GM19463 (cell line): ENCODE measurements around the gene DOCK9.

Experiments
- ATAC-seq: cut with Tn5 transposase; IDR thresholded peaks from one replicate; pipeline ENCODE4 v1.9.1; 2021; ENCODE audit warnings: mild to moderate bottlenecking, moderate library complexity; ENCODE audit not compliant: unreplicated experiment

The DOCK9 gene

GRCh38 chr13:98954313-98954712 is 23.6 kb downstream of the DOCK9 start:
- no peak for ATAC-seq

GRCh38 chr13:98951266-98951665 is 26.6 kb downstream of the DOCK9 start:
- ATAC-seq = no peak

- ATAC-seq = no peak
Measured at GRCh38 chr13:98950705-98951104, 27.2 kb downstream of the DOCK9 start.

- ATAC-seq = no peak
Measured at GRCh38 chr13:98947925-98948324, 29.9 kb downstream of the DOCK9 start.

- no peak for ATAC-seq
Measured at GRCh38 chr13:98945863-98946605, 31.8 kb downstream of the DOCK9 start.

DNA sequence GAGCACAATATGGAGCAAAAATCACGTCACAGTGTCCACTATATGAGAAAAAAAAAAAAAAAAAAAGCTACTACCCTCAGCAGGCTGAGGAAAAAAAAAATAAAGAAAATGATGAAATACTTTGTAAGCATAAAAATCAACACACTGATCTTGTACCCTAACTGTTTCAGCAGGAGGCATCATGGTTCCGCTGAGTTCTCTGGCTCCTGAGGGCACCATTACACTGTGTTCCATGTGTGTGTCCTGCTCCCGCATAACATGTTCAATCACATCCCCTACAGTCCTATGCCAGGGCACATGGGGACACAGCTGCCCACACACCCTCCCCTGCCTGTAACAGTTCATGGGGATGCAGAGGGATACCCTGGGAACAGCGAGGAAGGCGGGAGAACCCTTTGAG is 33.5 kb downstream of the DOCK9 start:
- no peak for ATAC-seq

DNA sequence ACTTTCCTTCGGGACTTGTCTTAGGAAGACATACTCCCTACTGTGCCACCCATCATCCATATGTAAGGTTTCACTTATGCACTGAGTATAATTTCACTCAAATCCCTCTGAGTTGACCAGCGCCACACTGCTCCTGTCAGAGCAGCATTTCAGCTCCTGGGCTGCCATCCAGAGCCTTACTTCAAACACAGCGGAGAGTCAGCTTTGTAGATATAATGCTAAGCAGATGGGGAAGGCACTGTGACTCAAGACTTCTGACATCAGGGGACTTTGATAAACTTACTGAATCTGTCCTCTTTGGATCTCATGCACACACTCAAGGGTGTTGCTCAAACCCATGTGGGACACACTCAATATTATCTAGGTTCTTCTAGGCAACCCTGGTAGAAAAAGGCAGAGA is 34.9 kb downstream of the DOCK9 start:
- ATAC-seq = no peak

DNA sequence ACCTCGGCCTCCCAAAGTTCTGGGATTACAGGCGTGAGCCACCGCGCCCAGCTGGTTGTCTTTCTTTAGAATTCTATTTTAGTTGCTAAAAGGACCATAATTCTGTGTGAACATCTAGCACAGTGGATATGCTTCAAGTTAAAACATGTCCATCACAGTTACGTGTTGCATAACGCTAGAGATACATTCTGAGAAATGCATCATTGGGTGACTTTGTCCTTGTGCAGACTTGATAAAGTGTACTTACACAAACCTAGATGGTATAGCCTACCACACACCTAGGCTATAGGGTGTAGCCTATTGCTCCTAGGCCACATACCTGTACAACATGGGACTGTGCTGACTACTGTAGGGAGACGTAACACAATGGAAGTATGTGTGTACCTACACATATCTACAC is 35.4 kb downstream of the DOCK9 start:
- ATAC-seq = no peak

DNA sequence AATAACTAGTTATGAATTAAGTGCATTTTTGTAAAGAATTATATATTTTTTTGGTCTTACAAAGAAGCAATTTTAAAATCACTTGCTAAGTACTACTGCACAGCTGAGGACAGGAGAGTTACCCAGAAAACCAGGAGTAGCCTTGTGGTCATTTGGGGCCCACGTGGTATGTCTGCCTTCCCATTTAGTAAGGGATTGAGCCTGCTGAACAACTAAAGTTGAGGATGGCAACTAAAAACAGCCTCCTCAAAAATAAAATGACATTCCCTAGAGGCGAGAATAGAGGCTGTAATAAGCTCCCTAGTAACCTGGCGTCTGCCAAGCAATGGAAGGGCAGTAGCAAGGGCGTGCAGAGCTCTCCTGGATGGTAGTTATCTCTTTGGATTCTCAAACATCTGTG is 36.3 kb downstream of the DOCK9 start:
- no peak for ATAC-seq

GRCh38 chr13:98941126-98941525 is 36.7 kb downstream of the DOCK9 start:
- ATAC-seq = no peak

DNA sequence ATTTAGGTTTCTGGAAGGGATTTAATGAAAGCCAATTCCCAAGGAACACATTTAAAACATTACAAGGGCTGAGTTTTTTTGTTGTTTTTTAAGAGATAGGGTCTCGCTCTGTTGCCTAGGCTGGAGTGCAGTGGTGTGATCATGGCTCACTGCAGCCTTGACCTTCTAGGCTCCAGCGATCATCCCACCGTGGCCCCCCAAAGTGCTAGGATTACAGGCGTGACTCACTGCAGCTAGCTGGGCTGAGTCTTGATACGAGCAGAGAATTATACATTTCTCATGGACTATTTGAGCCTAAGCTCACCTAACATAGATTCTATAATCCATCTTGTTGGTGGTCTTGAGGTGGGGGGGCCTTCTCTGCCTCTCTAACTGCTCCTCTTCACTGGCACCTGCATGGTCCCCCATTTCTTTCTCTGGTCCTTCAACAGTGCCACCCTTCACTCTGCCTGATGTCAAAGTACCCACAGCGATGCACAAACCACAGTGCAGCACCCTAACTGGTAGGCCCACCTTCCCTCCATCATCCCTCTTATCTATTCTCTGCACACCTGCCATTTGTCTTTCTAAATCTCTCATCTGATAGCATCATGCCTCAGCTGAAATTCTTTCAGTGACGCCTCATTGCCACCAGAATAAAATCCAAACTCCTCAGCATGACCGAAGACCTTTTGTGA is 37.4 kb downstream of the DOCK9 start:
- ATAC-seq = no peak

- no peak for ATAC-seq
Measured at GRCh38 chr13:98939660-98940191, 38.1 kb downstream of the DOCK9 start.

- ATAC-seq = no peak
Measured at GRCh38 chr13:98938801-98939200, 39.1 kb downstream of the DOCK9 start.

- no peak for ATAC-seq
Measured at GRCh38 chr13:98937911-98938381, 39.9 kb downstream of the DOCK9 start.

GRCh38 chr13:98934243-98934642 is 43.6 kb downstream of the DOCK9 start:
- ATAC-seq = no peak

DNA sequence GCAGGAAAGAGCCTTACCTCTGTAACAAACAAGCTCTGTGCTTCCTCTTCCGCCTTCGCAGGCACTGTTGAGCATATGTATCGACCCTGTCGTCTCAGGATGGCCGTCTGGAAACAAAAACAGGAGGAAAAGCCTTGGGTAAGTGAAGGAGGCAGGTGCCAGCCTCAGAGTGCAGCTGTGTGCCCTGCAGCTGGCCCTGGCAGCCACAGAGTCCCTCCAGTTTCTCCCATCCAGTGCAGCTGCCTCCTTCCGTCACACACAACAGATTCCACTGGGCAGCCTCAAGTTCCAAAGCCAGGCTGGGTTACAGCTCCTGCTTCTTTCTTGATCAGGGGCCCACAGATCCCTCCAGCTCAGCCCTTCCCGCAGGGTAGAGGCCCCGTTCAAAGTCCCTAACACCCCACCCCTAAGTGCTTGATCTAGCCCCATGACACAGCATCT is 47.7 kb downstream of the DOCK9 start:
- no peak for ATAC-seq

- no peak for ATAC-seq
Measured at GRCh38 chr13:98927951-98928927, 49.6 kb downstream of the DOCK9 start.

DNA sequence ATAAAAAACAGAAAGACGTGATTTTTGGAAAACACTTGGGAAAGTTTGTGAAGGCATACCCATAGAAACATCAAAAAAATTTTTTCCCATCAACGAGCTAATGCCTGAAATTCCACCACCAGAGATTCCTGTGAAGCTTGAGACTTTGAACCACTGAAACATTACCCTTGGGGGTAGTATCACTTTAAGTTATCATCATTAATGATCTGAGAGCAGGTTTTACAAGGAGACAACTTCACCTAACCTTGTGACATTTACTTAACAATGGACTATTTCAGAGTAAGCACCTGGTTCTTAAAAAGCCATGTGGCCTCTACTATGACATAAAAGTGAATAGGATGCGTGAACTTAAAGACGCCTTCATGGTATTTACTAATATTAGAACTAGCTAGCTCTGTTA is 51.9 kb downstream of the DOCK9 start:
- ATAC-seq = no peak

- ATAC-seq = no peak
Measured at GRCh38 chr13:98923641-98924397, 54.0 kb downstream of the DOCK9 start.

- ATAC-seq = no peak
Measured at GRCh38 chr13:98922306-98922705, 55.6 kb downstream of the DOCK9 start.
